Stimulated activated CD8-positive, alpha-beta memory T cell treated with anti-CD3 and anti-CD28 coated beads, Interleukin-15, amount 100 ng/mL, for 48 hours (primary cell): ENCODE results near the gene CAMTA1.

ENCODE experiments used
- DNase-seq, 2 donors: peaks; one replicate each; pipeline ENCODE4 v3.0.0-alpha.2; 2020; ENCODE audit warnings: low read depth in 2 of 2

The CAMTA1 gene

DNA sequence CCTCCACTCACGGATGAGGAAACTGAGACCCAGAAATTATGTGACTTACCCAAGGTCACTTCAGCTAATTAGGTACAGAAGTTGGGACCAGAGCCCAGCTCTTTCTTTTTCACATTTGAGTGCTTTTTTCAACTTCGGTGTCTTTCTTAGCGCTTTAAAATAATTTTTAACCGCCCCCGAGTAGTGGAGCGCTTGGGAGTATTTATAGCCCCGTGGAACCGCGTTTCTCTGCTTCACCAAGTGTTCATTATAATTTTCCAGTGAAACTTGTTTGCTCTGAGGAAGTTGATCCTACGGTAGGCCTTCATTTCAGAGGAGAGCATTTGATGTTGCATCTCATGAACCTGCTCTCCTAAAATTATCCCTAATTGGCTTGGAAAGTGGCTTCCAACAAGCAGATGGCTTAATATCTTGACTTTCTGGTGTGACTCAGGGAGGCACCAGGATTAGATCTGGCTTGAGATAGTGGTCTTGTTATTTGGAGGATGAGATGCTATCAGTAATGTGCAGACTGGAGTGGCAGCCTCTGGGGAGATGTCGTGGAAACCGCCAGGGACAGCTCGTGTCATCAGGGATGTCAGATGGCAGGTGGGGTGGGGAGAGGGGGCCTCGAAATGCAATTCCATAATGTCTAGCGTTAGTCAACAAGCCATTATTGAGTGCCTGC, 321.3 kb downstream of the CAMTA1 start:
- DNase-seq: no peak

GRCh38 chr1:7107109-7107830, 322.0 kb downstream of the CAMTA1 start:
- no peak for DNase-seq

- no peak for DNase-seq
Observed at GRCh38 chr1:7108251-7108650, 323.0 kb downstream of the CAMTA1 start.

DNA sequence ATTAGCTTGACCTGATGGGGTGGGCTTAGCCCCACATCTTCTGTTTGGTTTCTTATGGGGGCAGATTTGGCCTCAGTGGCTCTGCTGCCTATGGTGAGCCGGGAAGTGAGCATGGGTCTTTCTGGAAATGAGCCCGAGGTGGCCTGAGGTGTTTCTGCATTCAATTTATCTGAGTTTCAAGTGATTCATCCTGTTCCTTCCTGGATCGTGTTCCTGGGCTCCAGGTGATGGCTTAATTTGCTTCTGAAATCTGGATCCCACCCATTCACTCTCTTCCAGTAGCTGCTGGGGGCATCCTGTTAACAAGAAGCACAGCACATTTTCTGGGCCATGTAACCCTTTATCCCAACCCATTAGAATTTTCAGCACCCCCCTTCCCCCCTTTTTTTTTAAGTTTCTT, 324.6 kb downstream of the CAMTA1 start:
- no peak for DNase-seq

DNA sequence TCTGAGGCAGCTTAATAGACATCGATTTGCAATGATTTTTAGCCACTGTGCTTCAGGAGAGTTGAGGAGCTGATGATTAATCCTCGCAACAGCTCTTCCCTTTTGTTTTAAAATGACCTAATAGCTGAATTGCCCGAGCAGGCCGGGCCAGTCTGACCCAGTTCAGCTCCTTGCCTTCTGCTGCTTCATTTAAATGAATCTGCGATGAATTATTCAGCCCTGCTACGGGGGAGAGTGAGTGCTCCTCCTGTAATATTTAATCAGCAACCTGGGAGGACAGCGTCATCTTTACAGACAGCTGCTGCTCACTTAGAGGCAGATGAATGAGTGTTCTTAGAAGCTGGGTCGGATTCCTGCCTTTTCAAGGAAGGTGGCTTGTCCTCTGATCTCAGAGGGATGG, 325.1 kb downstream of the CAMTA1 start:
- DNase-seq: no peak

DNA sequence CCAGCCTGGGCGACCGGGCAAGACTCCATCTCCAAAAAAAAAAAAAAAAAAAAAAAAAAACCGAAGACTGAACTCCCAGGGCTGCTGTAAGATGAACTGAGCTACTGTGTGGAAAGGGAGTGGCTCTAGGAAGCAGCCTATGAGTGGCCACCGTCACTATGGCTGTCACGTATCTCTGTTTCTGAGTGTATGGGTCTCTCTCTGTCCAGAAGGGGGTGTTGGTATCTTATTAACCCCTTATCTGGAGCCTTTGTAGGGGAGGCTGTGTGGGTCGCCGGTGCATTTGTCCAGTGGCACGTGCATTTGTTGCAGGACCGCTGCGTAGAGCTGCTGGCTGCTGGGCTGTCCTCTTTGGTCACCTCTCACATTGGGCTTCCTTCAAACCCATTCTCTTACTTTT, 326.6 kb downstream of the CAMTA1 start:
- no peak for DNase-seq

DNA sequence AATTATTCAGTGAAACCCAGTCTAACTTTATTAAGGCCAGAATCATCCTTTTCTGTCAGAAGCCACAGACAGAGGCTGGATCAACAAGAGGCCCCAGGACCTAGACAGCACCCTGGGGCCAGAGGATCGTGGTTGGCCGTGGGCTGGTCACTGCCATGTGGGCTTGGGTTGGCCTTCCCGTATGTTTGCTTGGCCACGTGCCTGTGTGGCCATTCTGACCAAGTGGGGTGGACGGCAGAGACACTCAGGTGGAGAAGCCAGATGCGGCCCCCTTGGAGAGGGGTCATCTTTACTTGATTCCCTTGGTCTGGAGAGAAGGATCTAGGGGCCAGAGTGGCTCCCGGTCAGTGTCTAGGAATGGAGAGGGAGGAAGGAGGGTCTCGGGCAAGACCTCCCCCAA, 327.9 kb downstream of the CAMTA1 start:
- no peak for DNase-seq

- no peak for DNase-seq
Observed at GRCh38 chr1:7113822-7114221, 328.6 kb downstream of the CAMTA1 start.

DNA sequence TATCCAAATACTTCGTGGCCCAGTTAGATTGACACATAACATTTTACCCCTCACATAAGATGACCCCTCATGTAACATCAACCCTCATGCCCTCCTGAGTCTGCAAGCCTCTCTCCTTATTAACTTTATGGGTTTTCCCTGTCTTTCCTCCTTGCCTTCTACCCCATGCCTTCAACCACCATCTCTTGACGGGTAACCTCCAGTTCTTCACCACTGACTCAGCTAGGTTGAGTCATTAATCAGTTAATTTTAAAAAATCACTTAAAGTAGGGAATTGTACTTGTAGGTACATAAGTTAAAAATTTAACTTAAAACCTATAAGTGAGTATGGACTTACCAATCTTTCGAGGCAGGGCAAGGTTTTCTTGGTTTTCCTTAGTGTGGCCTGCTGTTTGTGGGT, 330.7 kb downstream of the CAMTA1 start:
- DNase-seq: no peak

GRCh38 chr1:7117399-7118281, 332.4 kb downstream of the CAMTA1 start:
- DNase-seq: no peak

DNA sequence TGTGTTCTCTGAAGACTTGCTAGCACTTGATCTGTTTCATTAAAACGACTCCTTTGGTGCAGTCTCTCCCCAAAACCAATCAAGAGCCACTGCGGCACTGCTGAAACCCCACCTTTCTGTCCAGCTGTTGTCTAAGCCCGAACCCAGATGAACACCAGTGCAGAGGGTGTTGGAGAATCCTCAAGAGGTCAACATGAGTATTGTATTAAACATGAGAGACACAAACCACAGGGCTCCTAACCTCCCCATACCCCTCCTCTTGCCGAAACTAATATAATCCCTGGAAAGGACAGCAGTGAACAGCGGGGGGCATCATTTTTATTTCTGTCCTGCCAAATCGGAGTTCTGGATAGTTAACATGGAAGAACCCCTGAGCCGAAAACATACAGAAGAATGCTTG, 333.9 kb downstream of the CAMTA1 start:
- no peak for DNase-seq

GRCh38 chr1:7120863-7121621, 335.8 kb downstream of the CAMTA1 start:
- no peak for DNase-seq

DNA sequence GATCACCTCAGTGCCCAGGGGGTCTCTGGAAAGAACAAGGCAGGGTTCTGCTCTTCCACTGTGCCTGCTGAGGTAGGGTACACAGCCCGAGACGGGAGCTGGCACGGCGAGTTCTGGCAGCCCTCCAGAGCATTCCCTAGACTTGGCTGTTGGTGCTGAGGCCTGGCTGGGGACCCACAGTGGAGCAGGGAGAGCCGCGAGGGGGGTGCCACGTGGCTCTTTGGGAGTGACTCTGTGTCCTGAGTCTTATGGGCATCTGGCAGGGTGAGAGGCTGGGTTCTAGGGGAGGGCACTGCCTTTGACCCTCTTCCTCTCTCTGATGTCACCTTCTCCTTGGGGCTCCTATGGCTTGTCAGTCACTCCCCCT, 336.4 kb downstream of the CAMTA1 start:
- DNase-seq: no peak

DNA sequence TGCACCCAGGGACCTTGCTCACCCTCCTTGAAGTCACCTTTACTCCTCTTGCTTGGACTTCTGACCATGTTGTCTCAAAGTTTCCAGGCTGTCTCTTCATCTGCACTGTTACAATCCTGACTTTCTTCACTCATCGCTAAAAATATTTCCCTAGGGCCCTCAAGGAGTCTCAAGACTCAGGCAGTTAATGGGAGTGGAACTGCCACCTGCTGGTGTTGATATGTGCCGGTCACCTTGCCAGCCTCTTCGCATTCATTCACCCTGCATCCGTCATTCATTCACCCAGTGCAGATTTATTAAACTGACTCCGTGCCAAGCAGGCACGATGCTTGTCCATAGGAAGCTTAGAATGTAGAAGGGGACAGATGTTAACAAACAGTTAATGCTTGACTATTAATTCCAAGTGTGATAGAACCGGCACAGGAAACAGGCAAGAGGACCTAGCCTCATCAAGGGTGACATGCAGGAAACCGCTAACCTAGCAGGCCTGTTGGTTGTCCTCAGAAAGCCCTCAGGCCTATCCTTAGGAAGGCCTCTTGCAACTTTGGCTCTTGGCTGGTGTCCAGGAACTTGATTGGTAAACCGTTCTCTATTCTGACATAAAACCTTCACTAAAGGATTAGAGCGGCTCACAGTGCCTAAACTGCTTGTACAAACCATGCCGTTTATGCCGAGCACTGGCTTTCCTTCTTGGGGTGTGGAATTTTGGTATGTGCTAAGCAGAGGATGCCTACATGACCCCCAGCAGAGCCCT, 342.2 kb downstream of the CAMTA1 start:
- no peak for DNase-seq

DNA sequence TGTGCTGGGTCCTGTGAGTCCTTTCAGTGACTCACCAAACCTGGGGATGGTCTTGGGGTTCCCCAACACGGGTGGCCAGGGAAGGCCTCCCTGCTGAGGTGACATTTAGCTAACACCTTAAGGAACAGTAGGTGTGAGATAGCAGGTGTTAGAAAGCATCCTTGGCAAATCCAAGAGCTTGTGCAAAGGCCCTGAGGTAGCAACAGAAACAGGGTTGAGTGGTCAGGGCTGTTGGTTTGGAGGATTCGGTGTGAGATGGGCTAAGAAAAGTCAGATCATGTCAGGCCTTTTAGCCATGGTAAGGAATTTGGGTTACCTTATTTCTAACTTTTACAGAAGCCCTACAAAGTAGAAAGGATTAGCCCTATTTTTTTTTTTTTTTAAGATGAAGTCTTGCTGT, 343.0 kb downstream of the CAMTA1 start:
- DNase-seq: no peak

DNA sequence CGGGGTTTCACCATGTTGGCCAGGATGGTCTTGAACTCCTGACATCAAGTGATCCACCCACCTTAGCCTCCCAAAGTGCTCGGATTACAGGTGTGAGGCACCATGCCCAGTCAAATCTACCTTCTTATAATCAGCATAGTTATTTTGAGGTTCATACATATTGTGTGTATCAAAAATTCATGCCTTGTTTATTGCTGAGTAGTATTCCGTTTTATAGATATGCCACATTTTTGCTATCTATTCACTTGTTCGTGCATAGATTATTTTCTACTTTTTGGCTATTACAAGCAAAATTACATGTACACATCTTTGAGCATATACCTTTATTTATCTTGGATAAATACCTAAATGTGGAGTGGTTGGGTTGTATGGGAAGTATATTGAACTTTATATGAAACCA, 344.9 kb downstream of the CAMTA1 start:
- no peak for DNase-seq

GRCh38 chr1:7135493-7135892, 350.2 kb downstream of the CAMTA1 start:
- DNase-seq: no peak

- no peak for DNase-seq
Observed at GRCh38 chr1:7136166-7136953, 351.1 kb downstream of the CAMTA1 start.

DNA sequence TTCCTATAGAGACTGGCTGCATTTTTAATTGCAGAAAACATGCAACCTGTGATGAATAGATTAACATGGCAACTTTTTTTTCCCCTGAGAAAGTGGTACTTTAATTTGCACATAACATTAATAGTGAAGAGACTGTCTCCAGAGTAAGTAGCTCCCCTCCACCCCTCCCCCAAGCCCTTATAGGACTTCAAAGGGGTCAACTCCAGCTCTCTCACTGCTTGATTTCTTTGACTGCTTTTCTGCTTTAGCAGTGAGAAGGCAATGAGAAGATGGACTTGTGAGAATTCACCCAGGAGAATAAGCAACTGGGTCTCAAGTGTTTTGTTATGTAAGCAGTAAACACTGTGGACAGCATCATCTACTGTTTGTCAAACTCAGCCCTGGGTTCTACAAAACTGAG, 355.0 kb downstream of the CAMTA1 start:
- DNase-seq: no peak

DNA sequence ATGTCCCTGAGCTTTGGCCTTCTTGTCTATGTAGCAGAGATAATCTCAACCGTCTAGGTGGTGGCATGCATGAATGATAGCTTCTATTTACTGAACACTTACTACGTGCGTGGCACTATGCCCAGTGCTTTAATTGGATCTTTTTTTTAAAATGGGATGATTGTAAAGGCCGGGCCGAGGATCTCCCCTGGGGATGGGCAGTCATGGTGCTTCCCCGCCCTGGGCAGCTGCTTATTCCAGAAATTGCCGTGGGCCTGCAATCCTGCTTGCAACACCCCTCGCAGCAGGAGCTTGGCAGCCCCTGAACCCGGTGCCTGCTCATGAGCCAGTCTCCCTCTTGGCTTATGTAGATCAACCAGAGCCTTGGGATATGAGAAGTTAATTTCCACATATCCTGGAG, 360.7 kb downstream of the CAMTA1 start:
- DNase-seq: no peak

GRCh38 chr1:7146710-7147109, 361.5 kb downstream of the CAMTA1 start:
- DNase-seq: no peak
